Ovary (tissue), 9 donors: ENCODE data around the gene KRTAP5-5. TPM values are rescaled to one million over a fixed set of nuclear protein-coding genes. Genes with fewer than 3 reads are reported as not detected.
A peak's percentile ranks its signal among the peaks of the same experiment; 100 is the strongest.

ENCODE experiments used
- DNase-seq, 5 donors: peaks; one replicate each; pipeline ENCODE4 v3.0.0-alpha.2; 2019 to 2020
- H3K27ac ChIP-seq, 2 donors: fragments of 200-600 bp; one replicate each; pipeline versions ENCODE4 v1.5.1 to v1.8.0; 2019 to 2022
- H3K27me3 ChIP-seq: fragments of 200-600 bp; one replicate; pipeline ENCODE4 v1.8.0; 2022
- H3K36me3 ChIP-seq: fragments of 200-600 bp; sonication (generic); one replicate; pipeline ENCODE4 v1.5.1; 2019
- H3K4me1 ChIP-seq: one replicate; pipeline ENCODE4 v1.8.1; 2013; ENCODE audit warnings: mild to moderate bottlenecking, moderate library complexity; ENCODE audit not compliant: insufficient read depth
- H3K4me3 ChIP-seq: fragments of 200-600 bp; sonication (generic); one replicate; pipeline ENCODE4 v1.5.1; 2017
- H3K9me3 ChIP-seq, 2 donors: fragments of 200-600 bp in 1 of 2; sonication (generic) in 1 of 2; one replicate each; pipeline versions ENCODE4 v1.5.1 to v1.8.1; 2013 to 2019; ENCODE audit warnings: mild to moderate bottlenecking in 1 of 2, moderate library complexity in 1 of 2
- EP300 ChIP-seq: sonication (generic); formaldehyde crosslinking; IDR thresholded peaks from one replicate; pipeline ENCODE4 v1.6.1; 2017; ENCODE audit warnings: antibody characterized with exemption
- POLR2A ChIP-seq: fragments of 450-650 bp; IDR thresholded peaks from one replicate; pipeline ENCODE4 v1.6.1; 2017; ENCODE audit warnings: antibody characterized with exemption, mild to moderate bottlenecking, moderate library complexity
- WGBS, 3 donors: extraction: QIAGEN DNeasy Blood & Tissue Kit in 1 of 3; methylation state at CpG; one replicate each; pipeline versions ENCODE4 v1.1.5 to v1.1.7; 2013 to 2017; 5-methylcytosine and 5-hydroxymethylcytosine counted together
- intact Hi-C, 4 donors: fragments of 100-400 bp; cut with DNase I; formaldehyde crosslinking; loops; one replicate each; pipeline versions ENCODE4 v1.11.0 to v1.15.1; 2022 to 2023
- polyA plus RNA-seq, 2 donors: library from polyadenylated mRNA; stranded (reverse); fragments of 200-250 nt in 1 of 2; fragments of 350-450 nt in 1 of 2; fragmentation: Illumina TruSeq in 1 of 2; extraction: RNeasy Lipid Tissue Mini Kit (QIAGEN cat#74804) in 1 of 2; gene quantifications; one replicate each; pipeline ENCODE4 v1.2.3, GENCODE V29; 2013 to 2014
- total RNA-seq, 7 donors: library from RNA; depleted of rRNA in 2 of 7; stranded (reverse); fragments of >200 nt in 2 of 7; fragmentation: NEBNext Ultra II Directional in 3 of 7; extraction: Animal tissue kit (Norgen Biotek cat#: 25700) in 3 of 7; gene quantifications; one replicate each; pipeline versions ENCODE4 v1.1.0 to v1.2.4, GENCODE V29; 2016 to 2023
- TF ChIP-seq, protein P1 (sequence below), 3 donors: fragments of 450-650 bp in 2 of 3; fragments of 200-600 bp in 1 of 3; IDR thresholded peaks; one replicate each; pipeline versions ENCODE4 v1.5.1 to v1.8.0; 2016 to 2022; ENCODE audit warnings: antibody characterized with exemption in 3 of 3, mild to moderate bottlenecking in 1 of 3
- donor health status: DM: no; HTN: no; CAD: no; lungs with moderate emphysema.
- donor health status: DM: no; HTN: no; CAD: no.
- donor health status: Bipolar disorder and iron deficiency.
- donor health status: DM: yes; HTN: yes; CAD: no.
- donor health status: DM: no; HTN: no; CAD: no.
- donor health status: DM: yes; HTN: yes; CAD: no.

KRTAP5-5 gene
- total and polyA plus RNA-seq, 9 donors = not detected

DNA sequence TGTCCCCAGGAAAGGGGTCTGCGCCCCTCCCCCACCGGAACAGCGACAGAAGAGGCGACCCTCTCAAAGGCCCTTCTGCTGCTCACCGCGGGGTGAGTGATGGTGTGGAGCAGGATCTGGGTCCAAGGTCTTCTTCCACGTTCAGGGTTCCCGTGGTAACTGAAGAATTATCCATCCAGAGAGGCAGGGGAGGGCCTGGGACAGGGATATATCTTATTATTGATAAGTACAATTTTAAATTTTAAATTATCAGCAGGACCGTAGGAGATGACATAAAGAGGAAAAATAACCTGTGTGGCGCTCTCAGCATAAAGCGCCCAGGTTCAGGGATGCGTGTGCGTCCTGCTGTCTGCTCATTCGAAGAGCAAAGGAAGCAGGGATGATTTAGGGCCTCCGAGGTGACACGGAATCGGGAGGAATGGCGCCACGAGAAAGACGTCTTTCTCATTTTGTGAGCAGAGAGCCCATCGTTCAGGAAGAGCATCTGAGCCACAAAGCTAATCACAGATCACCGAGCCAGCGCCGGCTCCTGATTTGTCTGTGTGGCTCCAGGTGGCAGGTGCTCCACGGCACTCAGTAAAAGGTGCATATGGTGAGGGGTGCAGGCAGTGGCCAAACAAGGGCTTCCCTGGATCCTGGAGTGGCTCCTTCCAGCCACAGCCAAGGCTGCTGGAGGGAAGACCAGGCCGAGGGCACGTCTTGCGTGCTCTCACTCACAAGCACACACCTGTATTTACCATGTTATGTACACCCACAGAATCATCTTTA is 19.3 kb downstream of the KRTAP5-5 start:
- Histone ChIP-seq H3K4me3 (no peak overlapping the region), H3K4me1 (no peaks in the 10 kb centered on the region), H3K27me3 (no peaks in the 10 kb centered on the region), H3K36me3 (no peaks in the 10 kb centered on the region), H3K27ac (no peak overlapping the region), H3K9me3 (no peaks in the 10 kb centered on the region)
- 81 to 86% (median 82%) methylated on average over 28 of the region's 28 CpGs for WGBS, 3 donors
- intact Hi-C loops = no loop called here
- TF ChIP-seq EP300 (no peak), POLR2A (no peak)
- TF ChIP-seq, protein P1, sequence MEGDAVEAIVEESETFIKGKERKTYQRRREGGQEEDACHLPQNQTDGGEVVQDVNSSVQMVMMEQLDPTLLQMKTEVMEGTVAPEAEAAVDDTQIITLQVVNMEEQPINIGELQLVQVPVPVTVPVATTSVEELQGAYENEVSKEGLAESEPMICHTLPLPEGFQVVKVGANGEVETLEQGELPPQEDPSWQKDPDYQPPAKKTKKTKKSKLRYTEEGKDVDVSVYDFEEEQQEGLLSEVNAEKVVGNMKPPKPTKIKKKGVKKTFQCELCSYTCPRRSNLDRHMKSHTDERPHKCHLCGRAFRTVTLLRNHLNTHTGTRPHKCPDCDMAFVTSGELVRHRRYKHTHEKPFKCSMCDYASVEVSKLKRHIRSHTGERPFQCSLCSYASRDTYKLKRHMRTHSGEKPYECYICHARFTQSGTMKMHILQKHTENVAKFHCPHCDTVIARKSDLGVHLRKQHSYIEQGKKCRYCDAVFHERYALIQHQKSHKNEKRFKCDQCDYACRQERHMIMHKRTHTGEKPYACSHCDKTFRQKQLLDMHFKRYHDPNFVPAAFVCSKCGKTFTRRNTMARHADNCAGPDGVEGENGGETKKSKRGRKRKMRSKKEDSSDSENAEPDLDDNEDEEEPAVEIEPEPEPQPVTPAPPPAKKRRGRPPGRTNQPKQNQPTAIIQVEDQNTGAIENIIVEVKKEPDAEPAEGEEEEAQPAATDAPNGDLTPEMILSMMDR (IDR thresholded peaks at IDR 0.05) = no peak
- peak in 1 of 5 donors; percentile 3 for DNase-seq

DNA sequence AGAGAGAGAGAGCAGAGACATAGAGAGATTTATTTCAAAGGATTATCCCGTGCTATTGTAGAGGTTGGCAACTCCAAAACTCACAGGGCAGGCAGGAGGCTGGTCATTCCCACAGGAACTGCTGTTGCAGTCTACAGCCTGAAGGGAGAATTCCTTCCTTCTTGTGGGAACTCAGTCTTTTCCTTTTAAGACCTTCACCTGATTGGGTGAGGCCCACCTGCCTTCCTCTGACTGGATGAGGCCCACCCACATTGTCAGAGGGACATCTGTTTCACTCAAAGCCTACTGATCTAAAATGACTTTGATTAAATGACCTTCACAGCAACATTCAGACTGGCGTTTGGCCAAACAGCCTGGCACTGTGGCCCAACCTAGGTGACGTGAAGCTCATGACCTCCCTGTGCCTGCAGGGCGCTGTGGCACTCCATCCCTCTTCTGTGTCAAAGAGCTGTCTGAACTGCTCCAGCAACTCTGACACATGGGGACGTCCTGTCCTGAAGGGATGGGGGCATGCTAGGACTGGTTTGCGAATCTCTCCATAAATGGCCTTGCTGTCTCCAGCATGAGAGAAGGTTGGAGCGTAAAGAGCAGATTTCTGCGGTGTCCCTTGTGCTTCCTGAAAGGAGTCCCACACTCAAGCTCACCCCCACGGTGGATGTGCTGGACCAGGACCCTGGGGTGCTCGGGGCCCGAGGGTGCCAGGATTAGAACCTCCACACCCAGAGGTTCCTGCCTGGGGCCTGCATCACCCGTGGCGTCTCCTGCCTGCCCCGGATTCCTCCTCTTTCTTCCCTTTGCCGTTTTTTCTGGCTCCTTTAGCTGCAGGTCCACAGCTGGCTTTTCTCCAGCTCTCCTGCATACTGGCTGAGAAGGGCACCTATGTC is 20.7 kb downstream of the KRTAP5-5 start:
- Histone ChIP-seq H3K4me3 (no peak overlapping the region), H3K36me3 (no peaks in the 10 kb centered on the region), H3K27ac (no peak overlapping the region), H3K4me1 (no peaks in the 10 kb centered on the region), H3K27me3 (no peaks in the 10 kb centered on the region), H3K9me3 (no peaks in the 10 kb centered on the region)
- TF ChIP-seq, protein P1 (IDR thresholded peaks at IDR 0.05) = no peak
- TF ChIP-seq POLR2A (no peak), EP300 (no peak)
- WGBS, 3 donors = 77 to 84% (median 83%) methylated on average over 15 of the region's 15 CpGs
- intact Hi-C loops = loop anchor here in 3 of 4 donors (2.0 to 10.0 kb wide), 5 partner anchors 42 to 505 kb away; partner anchors contain the start of genes SYT8 (in 2 of the 3) and TNNI2 (in 1 of the 3)
- DNase-seq = peak in 1 of 5 donors; percentile 10

DNA sequence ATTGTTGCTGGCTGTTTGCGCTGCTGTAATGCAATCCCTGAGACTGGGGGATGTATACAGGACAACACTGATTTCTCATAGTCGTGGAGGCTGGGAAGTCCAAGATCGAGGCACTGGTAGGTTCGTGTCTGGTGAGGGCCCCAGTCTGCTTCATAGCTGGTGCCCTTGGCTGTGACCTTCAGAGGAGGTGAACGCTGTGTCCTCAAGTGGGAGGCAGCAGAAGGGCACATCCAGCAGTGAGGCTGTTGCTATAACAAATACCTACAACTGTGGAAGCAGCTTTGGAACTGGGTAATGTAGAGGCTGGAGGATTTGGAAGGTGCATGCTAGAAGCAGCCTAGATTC is 21.3 kb downstream of the KRTAP5-5 start:
- no peak overlapping the region for H3K4me3 ChIP-seq
- no peaks in the 10 kb centered on the region for H3K4me1 ChIP-seq
- intact Hi-C loops = loop anchor here in 3 of 4 donors (2.0 to 10.0 kb wide), 5 partner anchors 41 to 504 kb away; partner anchors contain the start of genes SYT8 (in 2 of the 3) and TNNI2 (in 1 of the 3)
- no peaks in the 10 kb centered on the region for H3K9me3 ChIP-seq
- H3K27me3 ChIP-seq = no peaks in the 10 kb centered on the region
- no peak for DNase-seq
- TF ChIP-seq EP300 (no peak), POLR2A (no peak)
- TF ChIP-seq, protein P1 (IDR thresholded peaks at IDR 0.05) = no peak
- WGBS, 3 donors = 56 to 70% (median 68%) methylated on average over 5 of the region's 5 CpGs
- no peaks in the 10 kb centered on the region for H3K36me3 ChIP-seq
- no peak overlapping the region for H3K27ac ChIP-seq

DNA sequence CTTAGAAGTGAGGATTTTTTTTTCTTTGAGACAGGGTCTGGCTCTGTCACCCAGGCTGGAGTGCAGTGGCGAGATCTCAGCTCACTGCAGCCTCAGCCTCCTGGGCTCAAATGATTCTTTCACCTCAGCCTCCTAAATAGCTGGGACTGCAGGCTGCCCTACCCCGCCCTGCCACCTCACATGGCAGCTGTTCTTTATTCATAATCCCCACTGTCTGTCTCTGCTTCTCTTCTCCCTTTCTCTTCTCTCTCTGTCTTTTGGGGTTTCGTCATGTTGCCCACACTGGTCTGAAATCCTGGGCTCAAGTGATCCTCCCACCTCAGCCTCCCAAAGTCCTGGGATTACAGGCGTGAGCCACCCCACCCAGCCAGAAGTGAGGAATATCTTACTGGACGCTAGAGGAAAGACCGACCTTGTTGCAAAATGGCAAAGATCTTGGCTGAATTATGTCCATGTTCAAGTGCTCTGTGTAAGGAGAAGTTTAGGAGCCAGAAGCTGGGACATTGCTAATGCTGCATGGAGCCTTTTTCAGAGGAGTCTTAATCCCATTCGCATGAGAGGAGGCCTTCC is 21.9 kb downstream of the KRTAP5-5 start:
- no peak for DNase-seq
- no peaks in the 10 kb centered on the region for H3K4me1 ChIP-seq
- no peaks in the 10 kb centered on the region for H3K9me3 ChIP-seq
- H3K36me3 ChIP-seq = no peaks in the 10 kb centered on the region
- H3K27me3 ChIP-seq = no peaks in the 10 kb centered on the region
- H3K4me3 ChIP-seq = no peak overlapping the region
- TF ChIP-seq POLR2A = no peak
- TF ChIP-seq, protein P1 (IDR thresholded peaks at IDR 0.05) = no peak
- no peak for TF ChIP-seq EP300
- no peak overlapping the region for H3K27ac ChIP-seq
- 88 to 92% (median 88%) methylated on average over 7 of the region's 7 CpGs for WGBS, 3 donors
- intact Hi-C loops = loop anchor here in 3 of 4 donors (2.0 to 10.0 kb wide), 5 partner anchors 41 to 503 kb away; partner anchors contain the start of genes SYT8 (in 2 of the 3) and TNNI2 (in 1 of the 3)
